Keratinocyte (primary cell): ENCODE data around the gene ZNF576. TPM values are rescaled to one million over a fixed set of nuclear protein-coding genes. Genes with fewer than 3 reads are reported as not detected.

Experiments used
- DNase-seq: peaks from one replicate; pipeline ENCODE4 v3.0.0-alpha.2; 2011; ENCODE audit warnings: low read depth, missing footprints, low spot score
- FAIRE-seq: peaks from 2 replicates; lab custom pipeline; 2011; peaks lifted over from hg19 to GRCh38; lab: Jason Lieb, UNC
- H2AFZ ChIP-seq: 2 replicates; pipeline ENCODE4 v1.6.0; 2012; ENCODE audit warnings: low read length, control low read depth, inconsistent platforms; ENCODE audit not compliant: control insufficient read depth
- H3K27ac ChIP-seq: 2 replicates; pipeline ENCODE4 v1.5.1; 2011; ENCODE audit warnings: low read length; ENCODE audit not compliant: control insufficient read depth, insufficient read depth
- H3K27me3 ChIP-seq: 3 replicates; pipeline ENCODE4 v1.6.0; 2011; ENCODE audit warnings: low read length; ENCODE audit not compliant: control insufficient read depth, insufficient read depth; ENCODE audit errors: extremely low read depth
- H3K36me3 ChIP-seq, 2 experiments: 2 replicates in 1 of 2; 3 replicates in 1 of 2; pipeline ENCODE4 v1.5.1; 2011; ENCODE audit warnings: low read length in 2 of 2, mild to moderate bottlenecking in 1 of 2; ENCODE audit not compliant: control insufficient read depth in 2 of 2, insufficient read depth in 2 of 2; ENCODE audit errors: extremely low read depth in 1 of 2
- H3K4me1 ChIP-seq: 3 replicates; pipeline ENCODE4 v1.5.1; 2011; ENCODE audit warnings: low read length; ENCODE audit not compliant: control insufficient read depth, insufficient read depth; ENCODE audit errors: extremely low read depth
- H3K4me2 ChIP-seq: 3 replicates; pipeline ENCODE4 v1.6.0; 2011; ENCODE audit warnings: low read depth, low read length; ENCODE audit not compliant: control insufficient read depth, insufficient read depth; ENCODE audit errors: extremely low read depth
- H3K4me3 ChIP-seq, 3 experiments: fragments of 200-600 bp in 1 of 3; sonication (generic) in 1 of 3; 2 replicates in 2 of 3; 3 replicates in 1 of 3; pipeline ENCODE4 v1.5.1; 2011 to 2016; ENCODE audit warnings: low read length in 3 of 3, mild to moderate bottlenecking in 3 of 3, control low read depth in 2 of 3, inconsistent platforms in 1 of 3, low read depth in 1 of 3, mixed read lengths in 1 of 3, mixed run types in 1 of 3, moderate library complexity in 1 of 3; ENCODE audit not compliant: control insufficient read depth in 2 of 3, insufficient read depth in 2 of 3; ENCODE audit errors: extremely low read depth in 1 of 3
- H3K79me2 ChIP-seq: 2 replicates; pipeline ENCODE4 v1.6.0; 2012; ENCODE audit warnings: low read length; ENCODE audit not compliant: control insufficient read depth, insufficient read depth
- H3K9ac ChIP-seq: 3 replicates; pipeline ENCODE4 v1.6.0; 2011; ENCODE audit warnings: low read length; ENCODE audit not compliant: control insufficient read depth, insufficient read depth; ENCODE audit errors: extremely low read depth
- H3K9me1 ChIP-seq: 3 replicates; pipeline ENCODE4 v1.6.0; 2011; ENCODE audit warnings: low read length; ENCODE audit not compliant: control insufficient read depth, insufficient read depth; ENCODE audit errors: extremely low read depth
- H3K9me3 ChIP-seq: 2 replicates; pipeline ENCODE4 v1.5.1; 2012; ENCODE audit warnings: low read depth, low read length; ENCODE audit not compliant: control insufficient read depth
- H4K20me1 ChIP-seq: 3 replicates; pipeline ENCODE4 v1.6.0; 2011; ENCODE audit warnings: low read length; ENCODE audit not compliant: control insufficient read depth, insufficient read depth; ENCODE audit errors: extremely low read depth
- EZH2 ChIP-seq: IDR thresholded peaks from one replicate; pipeline ENCODE4 v1.6.1; 2012; ENCODE audit warnings: inconsistent platforms, mild to moderate bottlenecking, low read length, moderate library complexity
- dilution Hi-C: fragments of 300-500 bp; cut with MboI; formaldehyde crosslinking; loops from one replicate; pipeline ENCODE4 v1.7.0; 2020; ENCODE audit warnings: low sequenced_read_pairs; ENCODE audit not compliant: extremely low pct_ligation_motif_present
- polyA plus RNA-seq, 5 experiments: library from polyadenylated mRNA; depleted of rRNA in 3 of 5; stranded (reverse) in 3 of 5; stranded (forward) in 1 of 5; unstranded in 1 of 5; fragments of >200 nt; gene quantifications; 1 replicate in 1 of 5; 2 replicates in 3 of 5; 3 replicates in 1 of 5; pipeline versions ENCODE4 v1.2.1 to v1.2.3, GENCODE V29; 2011 to 2012; ENCODE audit warnings: missing spikeins in 2 of 5, low read depth in 1 of 5, low replicate concordance in 1 of 5
- TF ChIP-seq, protein P1 (sequence below), 3 experiments: IDR thresholded peaks in 1 of 3; conservative IDR thresholded peaks in 1 of 3; optimal IDR thresholded peaks in 1 of 3; 2 replicates in 2 of 3; 3 replicates in 1 of 3; pipeline versions ENCODE3 to v1.5.1; 2011; ENCODE audit warnings: low read length in 3 of 3, mild to moderate bottlenecking in 3 of 3, moderate library complexity in 2 of 3, control low read depth in 1 of 3, inconsistent platforms in 1 of 3; ENCODE audit not compliant: insufficient read depth in 2 of 3; ENCODE audit errors: extremely low read depth in 1 of 3

The ZNF576 gene
- polyA plus RNA-seq, 1 donor (not counting 4 experiments of a cell fraction or from before 2014, with no cell fraction given): 6.4 TPM

DNA sequence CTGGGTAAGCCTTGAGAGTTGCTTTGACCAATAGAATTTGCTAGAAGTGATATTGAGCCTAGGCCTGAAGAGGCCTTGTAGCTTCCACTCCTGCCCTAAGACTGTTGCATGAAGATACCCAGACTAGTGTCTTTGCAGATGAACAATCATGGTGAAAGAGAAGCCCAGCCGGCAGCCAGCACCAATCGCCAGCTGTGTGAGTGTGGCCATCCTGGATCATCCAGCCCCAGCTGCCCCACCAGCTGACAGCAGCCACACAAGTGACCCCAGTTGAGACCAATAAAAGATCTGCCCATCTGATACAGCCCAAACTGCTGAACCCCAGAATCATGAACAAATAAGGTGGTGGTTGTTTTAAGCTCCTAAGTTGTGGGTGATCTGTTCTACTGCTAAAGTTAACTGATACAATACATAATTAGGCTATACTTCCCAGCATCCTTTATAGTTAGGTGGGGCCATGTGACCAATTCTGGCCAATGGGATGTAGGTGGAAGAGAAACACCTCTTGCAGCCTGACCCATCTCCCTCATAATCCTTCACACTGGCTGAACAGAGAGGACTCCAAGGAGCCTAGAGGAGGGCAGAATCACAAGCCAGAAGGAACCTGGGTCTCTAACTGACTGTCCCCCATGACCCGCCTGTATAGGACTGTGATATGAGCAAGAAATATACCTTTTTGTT, 32.4 kb downstream of the ZNF576 start:
- dilution Hi-C loops: no loop called here
- Histone ChIP-seq H3K79me2 (no peaks in the 10 kb centered on the region), H3K4me1 (peaks cover 9% of the 10 kb centered on the region), H3K9ac (no peak overlapping the region), H4K20me1 (no peaks in the 10 kb centered on the region), H3K4me3 (no peak overlapping the region), H3K27ac (no peak overlapping the region), H3K9me1 (no peaks in the 10 kb centered on the region), H3K4me2 (no peak overlapping the region), H3K27me3 (no peaks in the 10 kb centered on the region), H3K9me3 (no peaks in the 10 kb centered on the region), H3K36me3 (no peaks in the 10 kb centered on the region), H2AFZ (no peak overlapping the region)
- TF ChIP-seq, protein P1, sequence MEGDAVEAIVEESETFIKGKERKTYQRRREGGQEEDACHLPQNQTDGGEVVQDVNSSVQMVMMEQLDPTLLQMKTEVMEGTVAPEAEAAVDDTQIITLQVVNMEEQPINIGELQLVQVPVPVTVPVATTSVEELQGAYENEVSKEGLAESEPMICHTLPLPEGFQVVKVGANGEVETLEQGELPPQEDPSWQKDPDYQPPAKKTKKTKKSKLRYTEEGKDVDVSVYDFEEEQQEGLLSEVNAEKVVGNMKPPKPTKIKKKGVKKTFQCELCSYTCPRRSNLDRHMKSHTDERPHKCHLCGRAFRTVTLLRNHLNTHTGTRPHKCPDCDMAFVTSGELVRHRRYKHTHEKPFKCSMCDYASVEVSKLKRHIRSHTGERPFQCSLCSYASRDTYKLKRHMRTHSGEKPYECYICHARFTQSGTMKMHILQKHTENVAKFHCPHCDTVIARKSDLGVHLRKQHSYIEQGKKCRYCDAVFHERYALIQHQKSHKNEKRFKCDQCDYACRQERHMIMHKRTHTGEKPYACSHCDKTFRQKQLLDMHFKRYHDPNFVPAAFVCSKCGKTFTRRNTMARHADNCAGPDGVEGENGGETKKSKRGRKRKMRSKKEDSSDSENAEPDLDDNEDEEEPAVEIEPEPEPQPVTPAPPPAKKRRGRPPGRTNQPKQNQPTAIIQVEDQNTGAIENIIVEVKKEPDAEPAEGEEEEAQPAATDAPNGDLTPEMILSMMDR (optimal IDR thresholded peaks at IDR 0.05 in 1 of 3, IDR thresholded peaks at IDR 0.05 in 1 of 3, conservative IDR thresholded peaks at IDR 0.05 in 1 of 3; ENCODE audit: extremely low read depth in 1 of 3, insufficient read depth in 2 of 3, low read length in 3 of 3): no peak
- no peak for TF ChIP-seq EZH2
- FAIRE-seq (no peak), DNase-seq (no peak)

DNA sequence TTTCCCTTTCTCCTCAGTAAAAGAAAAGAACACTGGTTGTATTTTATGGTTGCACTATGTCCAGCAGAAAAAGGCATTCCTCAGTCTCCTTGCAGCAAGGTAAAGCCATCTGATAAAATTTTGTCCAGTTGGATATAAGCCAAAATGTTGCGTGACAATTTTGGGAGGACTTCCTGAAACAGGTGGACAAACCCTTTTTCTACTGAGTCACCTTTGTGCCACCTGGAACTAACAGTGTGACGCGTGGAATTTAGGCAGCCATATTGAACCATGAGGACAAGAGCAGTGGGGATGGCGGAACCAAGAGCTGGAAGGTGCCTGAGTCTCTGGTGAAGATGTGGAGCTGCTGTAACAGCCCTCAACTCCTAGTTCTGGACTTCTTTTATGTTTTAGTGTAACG, 35.1 kb downstream of the ZNF576 start:
- H3K79me2 ChIP-seq: no peaks in the 10 kb centered on the region
- no peak overlapping the region for H3K4me2 ChIP-seq
- H3K9me3 ChIP-seq: no peaks in the 10 kb centered on the region
- peaks cover 13% of the 10 kb centered on the region for H3K4me1 ChIP-seq
- no peaks in the 10 kb centered on the region for H3K9me1 ChIP-seq
- H3K36me3 ChIP-seq: no peaks in the 10 kb centered on the region
- H2AFZ ChIP-seq: no peak overlapping the region
- TF ChIP-seq, protein P1 (optimal IDR thresholded peaks at IDR 0.05 in 1 of 3, IDR thresholded peaks at IDR 0.05 in 1 of 3, conservative IDR thresholded peaks at IDR 0.05 in 1 of 3; ENCODE audit: extremely low read depth in 1 of 3, insufficient read depth in 2 of 3, low read length in 3 of 3): no peak
- no peak for TF ChIP-seq EZH2
- no peak overlapping the region for H3K27ac ChIP-seq
- dilution Hi-C loops: no loop called here
- no peaks in the 10 kb centered on the region for H4K20me1 ChIP-seq
- H3K4me3 ChIP-seq: no peak overlapping the region
- no peak for FAIRE-seq
- H3K27me3 ChIP-seq: no peaks in the 10 kb centered on the region
- no peak for DNase-seq
- H3K9ac ChIP-seq: no peak overlapping the region
